Testis (tissue), 2 donors: ENCODE results near the gene LAIR2.

Experiments
- POLR2A ChIP-seq: fragments of 450-650 bp; IDR thresholded peaks from one replicate; pipeline ENCODE4 v1.6.1; 2017; ENCODE audit warnings: antibody characterized with exemption, mild to moderate bottlenecking, moderate library complexity
- TF ChIP-seq, protein P1 (sequence below), 3 experiments: fragments of 450-650 bp in 2 of 3; fragments of 200-600 bp in 1 of 3; sonication (generic) in 1 of 3; IDR thresholded peaks; one replicate each; pipeline ENCODE4 v1.5.1; 2016 to 2019; ENCODE audit warnings: antibody characterized with exemption in 3 of 3, mild to moderate bottlenecking in 2 of 3, moderate library complexity in 1 of 3

DNA sequence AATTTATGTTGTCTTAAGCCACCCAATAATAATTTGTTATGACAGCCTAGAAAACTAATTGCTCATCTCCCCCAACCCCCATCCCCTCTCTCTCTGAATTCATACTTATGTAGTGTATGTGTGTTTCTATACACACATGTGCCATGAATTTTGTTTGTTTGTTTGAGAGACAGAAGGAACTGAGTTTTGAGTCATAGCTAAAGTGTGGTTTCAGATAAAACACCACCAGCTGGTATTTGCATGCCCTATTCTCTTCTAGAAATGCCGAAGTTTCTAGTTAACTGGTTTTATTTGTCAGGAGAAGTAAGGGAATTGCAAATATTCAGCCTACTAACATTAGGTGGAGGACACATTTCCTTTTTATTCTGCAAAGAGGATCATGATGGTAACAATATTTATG lies 53.6 kb downstream of the LAIR2 start:
- TF ChIP-seq, protein P1, sequence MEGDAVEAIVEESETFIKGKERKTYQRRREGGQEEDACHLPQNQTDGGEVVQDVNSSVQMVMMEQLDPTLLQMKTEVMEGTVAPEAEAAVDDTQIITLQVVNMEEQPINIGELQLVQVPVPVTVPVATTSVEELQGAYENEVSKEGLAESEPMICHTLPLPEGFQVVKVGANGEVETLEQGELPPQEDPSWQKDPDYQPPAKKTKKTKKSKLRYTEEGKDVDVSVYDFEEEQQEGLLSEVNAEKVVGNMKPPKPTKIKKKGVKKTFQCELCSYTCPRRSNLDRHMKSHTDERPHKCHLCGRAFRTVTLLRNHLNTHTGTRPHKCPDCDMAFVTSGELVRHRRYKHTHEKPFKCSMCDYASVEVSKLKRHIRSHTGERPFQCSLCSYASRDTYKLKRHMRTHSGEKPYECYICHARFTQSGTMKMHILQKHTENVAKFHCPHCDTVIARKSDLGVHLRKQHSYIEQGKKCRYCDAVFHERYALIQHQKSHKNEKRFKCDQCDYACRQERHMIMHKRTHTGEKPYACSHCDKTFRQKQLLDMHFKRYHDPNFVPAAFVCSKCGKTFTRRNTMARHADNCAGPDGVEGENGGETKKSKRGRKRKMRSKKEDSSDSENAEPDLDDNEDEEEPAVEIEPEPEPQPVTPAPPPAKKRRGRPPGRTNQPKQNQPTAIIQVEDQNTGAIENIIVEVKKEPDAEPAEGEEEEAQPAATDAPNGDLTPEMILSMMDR (IDR thresholded peaks at IDR 0.05): no peak
- no peak for TF ChIP-seq POLR2A
